Embryonic facial prominence (tissue), 1 donor: ENCODE measurements around the gene TEX28.
"Not testable (repeated sequence)": the region's sequence is repeated elsewhere in the genome, so short reads cannot be mapped to it uniquely, and the experiment has no call there.

Experiments used
- DNase-seq: peaks from one replicate; pipeline ENCODE4 v3.0.0-alpha.2; 2016; ENCODE audit errors: extremely low spot score

TEX28 gene

DNA sequence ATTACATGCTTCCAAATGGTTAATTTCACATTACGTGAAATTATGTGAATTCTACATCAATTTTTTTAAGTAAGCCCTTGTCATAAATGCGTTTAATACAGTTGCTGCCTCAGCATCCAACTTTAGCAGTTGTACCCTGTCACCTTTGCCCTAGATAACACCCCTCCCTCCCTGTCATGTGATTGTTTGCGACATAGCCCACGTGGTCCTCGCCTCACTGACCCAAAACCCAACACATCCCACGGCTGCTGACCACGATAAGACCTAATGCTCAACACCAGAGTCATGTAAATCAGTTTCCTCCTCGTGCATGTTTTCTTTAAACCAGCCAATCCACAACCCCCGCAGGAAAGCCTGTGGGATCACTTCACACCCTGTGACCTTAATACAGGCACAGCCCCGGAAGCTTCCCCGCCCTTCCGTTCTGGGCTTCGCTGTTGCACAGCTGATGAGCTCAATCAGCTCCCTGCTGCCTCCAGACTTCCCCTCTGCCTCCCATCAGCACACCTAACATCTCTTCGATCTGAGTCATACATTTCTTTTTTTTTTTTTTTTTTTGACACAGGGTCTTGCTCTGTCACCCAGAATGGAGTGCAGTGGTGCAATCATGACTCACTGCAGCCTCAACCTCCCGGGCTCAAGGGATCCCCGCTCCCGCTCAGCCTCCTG is 47.4 kb downstream of the TEX28 start:
- not testable (repeated sequence) for DNase-seq

GRCh38 chrX:154239982-154240503 is 54.9 kb downstream of the TEX28 start:
- DNase-seq = not testable (repeated sequence)

- DNase-seq = not testable (repeated sequence)
Measured at GRCh38 chrX:154238939-154239559, 55.9 kb downstream of the TEX28 start.

DNA sequence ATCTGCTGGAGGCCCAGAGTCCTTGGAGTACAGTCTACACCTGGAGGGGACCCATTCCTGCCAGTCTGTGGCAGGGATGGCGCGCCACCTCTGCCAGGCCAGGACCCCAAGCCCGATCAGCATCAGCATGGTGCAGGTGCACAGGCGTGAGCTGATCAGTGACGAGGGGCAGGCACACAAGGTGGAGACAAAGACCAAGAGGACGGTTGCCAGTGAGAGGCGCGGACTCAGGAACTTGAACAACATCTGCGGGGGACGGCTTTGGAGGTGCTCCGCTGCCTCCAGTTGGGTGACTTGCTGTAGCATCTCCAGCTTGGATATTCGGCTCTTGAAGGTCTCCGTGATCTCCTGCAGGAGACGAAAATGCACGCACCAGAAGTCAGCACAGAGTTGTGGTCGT is 61.3 kb downstream of the TEX28 start:
- DNase-seq = not testable (repeated sequence)

GRCh38 chrX:154231443-154231842 is 63.5 kb downstream of the TEX28 start:
- DNase-seq = not testable (repeated sequence)

DNA sequence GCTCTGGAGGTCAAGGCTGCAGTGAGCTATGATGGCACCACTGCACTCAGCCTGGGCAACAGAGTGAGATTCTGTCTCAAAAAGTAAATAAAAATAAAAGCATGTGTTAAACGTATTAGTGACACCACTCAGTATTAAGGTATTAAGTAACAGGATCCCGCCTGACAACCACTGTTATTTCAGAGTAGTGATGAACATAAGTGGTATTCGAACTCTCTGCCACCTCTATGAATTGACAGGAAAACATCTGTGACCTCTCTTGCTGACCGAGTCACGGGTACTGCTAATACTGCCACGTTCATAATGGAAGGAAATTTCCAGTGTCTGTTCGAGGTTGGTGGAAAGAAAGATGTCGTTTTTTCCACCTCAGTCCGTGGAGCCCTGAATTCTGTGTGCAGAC is 68.2 kb downstream of the TEX28 start:
- DNase-seq = not testable (repeated sequence)

- not testable (repeated sequence) for DNase-seq
Measured at GRCh38 chrX:154225292-154225691, 69.6 kb downstream of the TEX28 start.
